ENCODE results near the gene SSBP2.

SSBP2 gene

DNA sequence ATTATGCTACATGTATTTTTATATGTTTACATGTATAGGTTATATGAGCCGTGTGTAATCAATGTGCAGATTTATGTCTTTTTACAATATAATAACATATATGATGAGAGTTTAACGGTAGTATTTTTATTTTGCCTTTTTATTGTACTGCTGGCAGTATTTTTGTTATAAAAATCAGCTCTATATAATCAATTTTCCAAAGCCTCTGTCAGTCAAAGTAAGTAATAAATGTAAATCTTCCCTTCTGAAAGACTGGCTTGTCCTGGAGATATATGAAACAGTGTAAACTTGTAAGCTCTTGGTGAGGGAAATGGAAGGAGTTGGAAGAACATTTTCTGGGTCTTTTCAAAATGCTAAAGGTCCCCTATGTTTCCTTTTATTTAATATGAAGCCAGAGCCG lies 173.8 kb downstream of the SSBP2 start:
- no peak for DNase-seq

DNA sequence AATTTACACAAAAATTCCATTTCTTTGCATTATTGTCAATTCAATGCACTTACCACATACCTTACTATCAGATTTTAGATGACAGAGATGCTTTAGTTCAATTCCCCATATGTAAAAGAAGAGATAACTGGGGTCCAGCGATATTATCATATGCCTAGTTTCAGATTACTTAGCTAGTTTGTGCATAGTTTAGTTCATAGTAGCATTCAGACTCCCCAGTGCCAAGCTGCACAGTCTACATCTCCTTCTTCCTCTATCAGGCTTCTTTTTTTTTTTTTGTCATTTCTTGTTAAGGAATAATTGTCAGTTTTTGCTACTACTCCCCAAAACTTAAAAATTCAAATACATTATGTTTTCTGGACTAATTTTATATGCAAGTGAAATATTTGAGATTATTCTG lies 175.0 kb downstream of the SSBP2 start:
- DNase-seq: no peak

DNA sequence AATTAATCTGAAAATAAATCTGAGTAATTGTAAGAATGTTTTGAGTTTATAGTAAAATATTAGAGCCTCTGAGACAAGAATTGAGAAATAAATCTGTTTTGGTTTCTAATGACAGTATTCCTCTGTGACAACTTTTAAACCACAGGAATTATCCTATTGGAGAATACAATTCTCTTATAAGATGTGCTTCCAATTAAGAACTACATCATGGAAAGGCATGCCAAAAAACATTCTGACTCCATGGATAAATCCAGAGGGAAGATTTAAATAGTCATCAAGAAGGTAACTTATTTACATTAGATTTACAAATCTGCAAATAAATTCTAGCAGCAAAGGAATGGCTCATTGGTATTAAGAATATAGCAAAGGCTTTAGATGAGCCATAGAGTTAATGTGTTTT lies 178.7 kb downstream of the SSBP2 start:
- no peak for DNase-seq

DNA sequence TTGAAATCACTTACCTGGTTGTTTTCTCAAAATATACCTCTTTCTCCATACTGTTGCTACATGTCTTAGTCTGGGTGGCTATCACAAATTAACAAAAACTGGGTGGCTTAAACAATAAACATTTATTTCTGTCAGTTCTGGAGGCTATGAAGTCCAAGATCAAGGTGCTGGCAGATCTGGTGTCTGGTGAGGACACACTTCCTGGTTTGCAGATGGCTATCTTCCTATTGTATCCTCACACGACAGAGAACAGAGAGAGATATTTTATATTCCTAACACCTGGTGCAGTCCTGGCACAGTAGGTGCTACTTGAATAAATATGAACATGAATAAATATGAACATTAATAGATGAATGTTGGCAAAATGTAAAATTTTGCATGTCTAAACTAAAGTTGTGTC lies 192.7 kb downstream of the SSBP2 start:
- no peak for DNase-seq

DNA sequence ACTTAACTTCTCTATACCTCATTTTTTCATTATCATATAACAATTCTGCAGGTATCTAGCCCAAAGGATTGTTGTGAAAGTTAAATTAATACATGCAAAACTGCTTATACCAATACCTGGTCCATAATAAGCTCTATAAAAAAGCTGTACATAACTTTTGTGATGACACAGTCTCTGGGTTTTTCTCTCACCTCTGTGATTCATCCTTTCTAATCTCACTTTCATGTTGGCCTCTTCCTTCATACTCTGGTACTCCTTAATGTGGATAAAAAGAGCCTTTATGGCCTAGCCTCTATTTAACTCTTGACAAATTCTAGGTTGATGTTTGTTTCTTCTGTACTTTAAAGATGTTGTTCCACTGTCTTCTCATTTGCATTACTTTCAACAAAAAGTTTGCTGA lies 194.1 kb downstream of the SSBP2 start:
- no peak for DNase-seq

DNA sequence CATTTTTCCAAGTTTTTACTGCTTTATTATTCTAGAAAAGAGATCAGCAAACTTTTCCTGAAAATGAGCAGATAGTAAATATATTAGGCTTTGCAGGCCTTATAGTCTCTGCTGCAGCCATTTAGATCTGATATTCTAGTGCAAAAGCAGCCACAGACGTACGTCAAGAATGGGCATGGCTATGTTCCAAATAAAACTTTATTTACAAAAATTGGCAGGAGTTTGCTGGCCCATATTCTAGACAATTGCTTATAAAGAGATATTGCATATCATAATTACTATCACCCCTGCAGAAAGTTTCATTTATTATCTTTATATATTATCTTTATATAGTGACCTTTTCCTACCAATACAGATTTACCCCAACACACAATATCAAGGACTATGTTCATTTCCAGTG lies 195.0 kb downstream of the SSBP2 start:
- DNase-seq: no peak

DNA sequence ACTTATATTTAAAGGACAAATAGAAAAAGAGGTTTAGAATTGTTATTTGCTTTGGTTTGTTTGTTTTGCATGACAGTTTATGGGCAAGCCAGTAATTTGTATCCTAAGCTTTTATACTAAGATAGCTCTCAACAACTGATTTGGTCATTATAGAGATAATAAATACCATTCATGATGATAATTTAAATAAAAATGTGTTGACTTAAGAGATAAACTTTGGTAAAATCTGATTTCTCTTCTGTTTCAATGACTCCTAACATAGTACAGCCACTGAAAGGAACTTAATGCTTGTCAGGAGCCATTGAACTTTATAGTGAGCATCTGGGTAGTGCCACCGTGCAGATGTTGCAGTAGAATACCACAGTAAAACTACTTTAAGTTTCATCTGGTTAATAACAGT lies 196.2 kb downstream of the SSBP2 start:
- DNase-seq: peak; percentile 28

DNA sequence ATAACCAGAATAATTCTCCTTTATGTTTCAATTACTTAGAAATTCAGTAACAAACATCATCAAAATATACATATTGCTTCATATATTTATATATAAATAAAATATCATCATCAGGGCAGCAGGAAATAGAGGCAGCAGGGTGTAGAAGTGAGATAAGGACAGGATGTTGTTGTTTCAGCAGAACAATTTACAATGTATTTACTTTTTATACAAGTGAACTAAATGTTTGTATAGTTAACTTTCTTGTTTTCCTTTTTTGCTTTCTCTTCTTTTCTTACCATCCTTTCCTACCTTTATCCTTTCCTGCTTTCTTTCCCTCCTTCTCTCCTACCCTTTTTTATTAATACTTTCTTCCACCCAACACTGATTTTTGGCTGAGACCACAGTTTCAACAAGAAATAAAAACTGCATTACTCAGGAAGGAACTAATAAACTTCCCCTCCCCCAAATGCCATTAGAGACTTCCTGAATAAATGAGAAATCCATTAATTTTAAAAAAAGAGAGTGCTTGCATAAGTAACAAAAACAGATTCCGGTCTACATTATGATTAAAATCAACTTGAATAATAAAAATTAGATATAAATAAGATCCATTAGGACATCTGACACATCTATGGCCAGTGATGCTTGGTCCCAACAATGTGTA lies 197.2 kb downstream of the SSBP2 start:
- DNase-seq: no peak

DNA sequence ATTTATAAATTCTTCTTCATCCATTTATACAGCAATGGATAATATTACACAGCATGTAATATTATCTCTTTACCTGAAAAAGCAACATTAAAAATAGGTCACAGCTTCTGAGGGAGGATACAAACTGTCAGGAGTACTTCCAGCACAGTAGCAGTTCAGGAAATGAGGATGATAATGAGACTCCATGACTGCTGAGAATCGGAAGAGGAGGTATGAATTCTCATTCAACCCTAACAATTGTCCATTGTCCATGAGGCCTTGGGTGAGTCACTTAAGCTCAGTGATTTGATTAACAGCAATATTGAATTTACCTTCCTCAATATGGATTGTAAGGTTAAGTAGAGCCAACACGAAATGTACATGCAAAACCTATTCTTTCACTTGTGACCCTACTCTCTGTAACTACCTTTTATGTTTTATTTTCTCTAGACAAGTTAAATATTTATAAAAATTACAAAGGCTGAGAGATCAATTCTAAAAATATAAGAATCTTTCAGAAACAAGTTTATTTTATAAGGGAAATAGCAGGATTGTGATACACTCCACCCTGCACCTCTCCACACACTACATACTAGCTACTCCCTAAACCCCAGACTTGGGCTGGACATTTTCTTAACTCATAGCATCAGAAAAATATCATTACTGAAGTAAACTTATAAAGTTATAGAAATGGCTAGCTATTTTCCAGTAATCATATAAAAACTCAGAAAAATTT lies 197.9 kb downstream of the SSBP2 start:
- DNase-seq: no peak

DNA sequence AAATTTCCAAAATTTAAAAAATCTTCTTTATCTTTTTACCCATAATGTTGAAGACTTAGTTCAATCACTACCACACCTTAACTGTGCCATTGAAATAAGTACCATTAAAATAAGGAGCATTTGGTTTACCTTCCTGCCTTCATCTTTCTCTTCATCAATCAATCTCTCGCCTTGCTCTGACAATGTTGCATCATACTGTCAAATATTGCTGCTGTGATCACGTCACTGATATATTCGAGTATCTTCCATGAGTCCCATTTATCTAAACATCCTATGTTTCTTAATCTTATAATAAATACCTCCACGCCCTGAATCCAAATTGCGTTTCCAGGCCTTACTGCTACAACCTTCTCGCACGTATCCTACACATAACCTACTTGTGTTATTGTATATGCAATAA lies 201.8 kb downstream of the SSBP2 start:
- DNase-seq: no peak

DNA sequence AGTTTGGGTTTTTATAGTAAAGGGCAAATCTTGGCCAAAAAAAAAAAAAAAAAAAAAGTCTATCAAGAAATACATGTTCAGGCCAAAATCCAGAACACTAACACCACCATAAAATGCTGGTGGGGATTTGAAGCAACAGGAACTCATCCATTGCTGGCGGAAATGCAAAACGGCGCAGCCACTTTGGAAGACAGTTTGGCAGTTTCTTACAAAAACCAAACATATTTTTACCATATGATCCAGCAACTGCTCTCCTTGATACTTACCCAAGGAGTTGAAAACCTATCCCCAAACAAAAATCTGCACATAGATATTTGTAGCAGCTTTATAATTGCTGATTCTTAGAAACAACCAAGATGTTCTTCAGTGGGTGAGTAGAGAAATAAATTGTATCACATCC lies 203.9 kb downstream of the SSBP2 start:
- DNase-seq: no peak

DNA sequence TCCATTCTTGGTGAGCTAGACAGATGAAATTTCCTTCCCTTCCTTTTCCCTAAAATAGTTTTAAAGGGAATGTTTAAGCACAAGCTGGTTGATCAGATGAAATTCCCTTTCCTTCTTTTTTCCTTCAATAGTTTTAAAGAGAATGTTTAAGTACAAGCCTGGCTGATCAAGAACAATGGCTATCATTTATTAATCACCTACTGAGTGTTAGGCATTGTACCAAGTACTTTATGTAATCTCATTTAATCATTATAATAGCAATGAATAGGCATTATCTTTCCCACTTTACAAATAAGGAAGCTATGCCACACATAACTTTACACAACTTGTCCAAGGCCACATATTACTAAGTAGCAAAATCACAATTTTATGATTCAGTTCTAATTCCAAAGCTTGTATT lies 205.0 kb downstream of the SSBP2 start:
- no peak for DNase-seq

DNA sequence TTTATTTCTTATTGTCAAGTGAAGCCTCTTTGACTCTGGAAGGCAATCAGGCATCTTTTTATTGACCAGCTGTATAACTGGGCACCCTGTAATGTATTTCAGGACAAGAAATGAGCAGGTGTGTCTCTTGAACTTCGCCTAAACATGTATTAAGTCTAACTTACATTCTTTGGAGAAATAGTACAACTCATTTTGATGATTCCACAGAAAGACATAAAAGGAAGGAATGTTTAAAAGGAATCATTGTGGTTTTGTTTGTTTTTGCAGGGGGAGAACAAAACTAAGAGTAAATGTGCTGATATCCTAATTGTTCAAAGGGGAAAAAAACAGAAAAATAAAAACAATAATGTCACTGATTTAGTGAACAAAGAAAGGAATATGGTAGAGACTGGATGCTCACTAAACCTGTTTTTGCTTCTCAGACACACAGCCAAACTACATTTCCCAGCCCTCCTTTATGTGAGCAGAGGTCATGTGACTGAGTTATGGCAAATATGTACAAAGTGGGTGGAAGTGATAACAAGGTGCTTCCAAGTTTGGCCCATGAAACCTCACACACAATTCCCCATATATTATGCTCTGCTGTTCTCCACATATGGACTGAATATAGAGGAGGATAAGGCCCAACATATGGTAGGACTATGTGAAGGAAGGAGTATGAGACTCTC lies 206.4 kb downstream of the SSBP2 start:
- no peak for DNase-seq

DNA sequence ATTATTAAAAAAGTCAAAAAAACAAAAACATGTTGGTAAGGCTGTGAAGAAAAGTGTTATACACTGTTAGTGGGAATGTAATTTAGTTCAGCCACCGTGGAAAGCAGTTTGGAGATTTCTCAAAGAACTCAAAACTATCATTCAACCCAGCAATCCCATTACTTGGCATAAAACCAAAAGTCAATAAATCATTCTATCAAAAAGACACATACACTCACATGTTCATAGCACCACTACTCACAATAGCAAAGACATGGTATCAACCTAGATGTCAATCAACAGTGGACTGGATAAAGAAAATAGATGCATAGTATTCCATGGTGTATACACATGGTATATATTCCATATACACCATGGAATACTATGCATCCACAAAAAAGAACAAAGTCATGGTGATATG lies 208.7 kb downstream of the SSBP2 start:
- no peak for DNase-seq

DNA sequence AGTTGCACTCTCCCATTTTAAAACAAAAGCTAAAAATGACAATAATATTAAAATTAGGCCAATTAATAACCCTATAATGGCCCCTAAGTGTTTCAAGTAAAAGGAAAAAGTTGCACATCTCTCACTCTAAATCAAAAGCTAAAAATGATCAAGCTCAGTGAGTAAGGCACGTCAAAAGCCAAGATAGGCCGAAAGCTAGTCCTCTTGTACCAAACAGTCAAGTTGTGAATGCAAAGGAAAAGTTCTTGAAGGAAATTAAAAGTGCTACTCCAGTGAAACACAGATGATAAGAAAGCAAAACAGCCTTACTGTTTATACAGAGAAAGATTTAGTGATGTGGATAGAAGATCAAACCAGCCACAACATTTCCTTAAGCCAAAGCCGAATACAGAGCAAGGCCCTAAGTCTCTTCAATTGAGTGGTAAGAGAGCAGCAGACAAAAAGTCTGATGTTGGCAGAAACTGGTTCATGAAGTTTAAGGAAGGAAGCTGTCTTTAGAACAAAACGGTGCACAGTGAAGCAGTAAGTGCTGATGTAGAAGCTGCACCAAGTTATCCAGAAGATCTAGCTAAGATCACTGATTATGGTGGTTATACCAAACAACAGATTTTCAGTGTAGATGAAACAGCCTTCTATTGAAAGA lies 212.9 kb downstream of the SSBP2 start:
- no peak for DNase-seq

DNA sequence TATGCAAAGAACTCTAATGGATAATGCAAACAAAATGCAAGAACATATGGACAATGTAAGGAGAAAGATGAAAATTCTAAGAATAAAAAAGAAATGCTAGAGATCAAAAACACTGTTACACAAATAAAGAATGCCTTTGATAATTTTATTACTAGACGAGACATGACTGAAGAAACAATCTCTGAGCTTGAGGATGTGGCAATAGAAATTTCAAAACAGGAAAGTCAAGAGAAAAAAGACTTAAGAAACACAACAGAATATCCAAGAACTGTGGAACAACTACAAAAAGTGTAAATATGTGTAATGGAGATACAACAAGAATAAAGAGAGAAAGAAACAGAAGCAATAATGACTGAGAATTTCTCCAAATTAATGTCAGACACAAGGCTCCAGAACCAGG lies 216.5 kb downstream of the SSBP2 start:
- no peak for DNase-seq

DNA sequence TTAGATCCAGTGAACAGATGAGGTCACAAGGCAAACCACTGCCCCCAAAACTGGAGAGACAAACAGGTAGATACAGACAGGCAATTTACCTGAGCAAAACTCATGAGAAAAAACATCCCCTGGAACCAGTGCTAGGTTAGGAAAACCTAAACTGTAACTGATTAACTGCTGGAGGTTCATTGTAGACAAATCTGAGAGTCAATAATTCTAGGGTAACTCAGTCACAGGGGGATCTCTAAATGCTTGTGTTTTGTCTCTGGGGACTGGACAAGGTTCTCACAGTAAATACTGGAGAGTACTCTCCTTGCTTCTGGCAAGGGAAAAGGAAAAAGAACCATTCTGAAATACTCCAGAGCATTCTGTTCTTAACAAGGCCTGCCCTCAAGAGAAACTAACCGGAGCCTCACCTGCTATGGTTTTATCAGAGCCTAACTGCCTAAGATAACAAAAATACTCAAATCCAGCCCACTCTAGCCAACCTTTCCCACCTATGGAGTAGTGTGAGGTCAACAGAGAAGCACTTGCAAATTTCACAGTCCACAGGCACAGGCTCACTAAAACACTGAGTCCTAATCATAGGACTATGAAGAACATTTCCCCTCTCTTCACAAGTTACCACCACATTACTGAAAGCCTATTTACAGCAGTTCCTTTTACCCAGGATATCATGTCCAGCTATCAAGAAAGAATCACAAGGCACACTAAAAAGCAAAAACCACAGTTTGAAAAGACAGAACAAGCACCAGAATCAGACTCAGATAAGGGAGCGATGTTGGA lies 217.1 kb downstream of the SSBP2 start:
- DNase-seq: no peak

DNA sequence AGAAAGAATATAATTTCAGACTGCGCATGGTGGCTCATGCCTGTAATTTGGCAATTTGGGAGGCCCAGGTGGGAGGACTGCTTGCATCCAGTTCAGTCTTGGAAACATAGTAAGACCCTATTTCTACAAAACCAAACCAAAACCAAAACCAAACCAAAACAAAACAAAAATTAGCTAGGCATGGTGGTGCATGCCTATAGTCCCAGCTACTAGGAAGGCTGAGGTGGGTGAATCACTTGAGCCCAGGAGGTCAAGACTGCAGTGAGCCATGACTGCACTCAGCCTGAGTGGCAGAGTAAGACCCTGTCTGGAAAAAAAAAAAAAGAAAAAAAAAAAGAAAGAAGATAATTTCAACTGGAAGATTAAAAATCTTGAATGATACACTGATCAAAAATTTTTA lies 220.0 kb downstream of the SSBP2 start:
- no peak for DNase-seq

DNA sequence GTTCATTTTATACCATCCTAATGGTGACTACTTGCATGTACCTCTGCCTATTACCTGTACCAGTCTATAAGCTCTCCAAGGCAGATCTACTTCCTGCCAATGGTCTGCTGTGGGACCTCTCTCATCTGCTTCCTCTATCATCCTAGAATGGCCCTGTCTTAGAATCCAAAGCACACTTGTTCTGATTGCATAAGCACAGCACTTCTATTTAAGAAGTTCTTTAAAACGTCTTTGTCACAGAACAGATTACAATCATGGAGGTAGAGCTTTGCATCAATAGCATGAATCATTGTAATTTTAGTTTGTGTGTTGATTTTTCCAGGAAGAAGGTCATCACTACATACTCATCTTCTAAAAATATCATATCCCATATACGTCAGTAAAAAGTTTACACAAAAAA lies 225.2 kb downstream of the SSBP2 start:
- DNase-seq: no peak

DNA sequence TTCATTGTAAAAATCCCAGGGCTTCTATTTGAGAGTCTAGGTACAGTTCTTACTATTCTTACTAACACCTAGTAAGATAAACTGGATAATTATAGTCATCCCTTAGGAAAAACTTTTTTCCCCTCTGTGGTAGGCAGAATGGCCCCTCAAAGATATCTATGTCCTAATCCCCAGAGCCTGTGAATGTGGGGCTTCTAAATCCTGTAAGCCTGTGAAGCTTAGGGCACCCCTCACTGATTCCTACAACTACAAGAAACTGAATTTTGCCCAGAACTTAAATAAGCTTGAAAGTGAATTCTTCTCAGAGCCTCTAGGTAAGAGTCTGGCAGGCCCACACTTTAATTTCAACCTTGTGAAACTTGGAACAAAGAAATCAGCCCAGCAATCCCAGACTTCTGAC lies 226.9 kb downstream of the SSBP2 start:
- DNase-seq: no peak

DNA sequence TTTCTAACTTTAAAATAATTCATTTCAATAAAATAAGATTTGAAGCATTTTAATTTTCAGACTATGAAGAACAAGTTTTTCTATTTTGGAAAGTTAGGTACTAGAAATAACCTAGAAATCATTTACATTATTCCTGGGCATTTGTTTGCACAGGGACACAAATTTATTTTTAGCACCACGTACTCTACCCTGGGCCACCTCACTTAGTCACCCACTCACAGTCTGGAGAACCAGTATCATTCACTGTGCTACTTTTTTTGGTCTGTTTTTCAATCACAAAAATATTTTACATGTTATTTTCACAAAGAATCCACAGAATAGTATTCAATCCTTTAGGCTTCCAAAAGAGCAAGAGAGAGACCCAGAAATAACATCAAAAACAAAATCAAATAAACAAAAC lies 228.3 kb downstream of the SSBP2 start:
- no peak for DNase-seq

DNA sequence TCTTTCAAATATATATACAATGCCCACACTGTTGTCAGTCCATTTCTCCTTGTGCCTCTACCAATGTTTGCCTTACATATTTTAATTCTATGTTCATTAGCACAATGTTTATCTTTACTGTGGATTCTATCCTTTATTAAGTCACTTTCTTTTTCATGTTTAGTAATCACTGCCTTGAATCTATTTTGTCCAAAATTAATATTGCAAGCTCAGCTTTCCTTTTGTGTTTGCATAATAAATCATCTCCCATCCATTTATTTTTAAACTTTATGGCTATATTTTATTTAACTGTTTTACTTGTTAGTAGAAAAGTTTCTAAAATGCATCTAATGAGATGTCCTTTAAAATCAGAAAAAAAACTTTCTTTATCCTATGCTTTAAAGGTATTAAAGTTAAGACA lies 230.1 kb downstream of the SSBP2 start:
- no peak for DNase-seq

DNA sequence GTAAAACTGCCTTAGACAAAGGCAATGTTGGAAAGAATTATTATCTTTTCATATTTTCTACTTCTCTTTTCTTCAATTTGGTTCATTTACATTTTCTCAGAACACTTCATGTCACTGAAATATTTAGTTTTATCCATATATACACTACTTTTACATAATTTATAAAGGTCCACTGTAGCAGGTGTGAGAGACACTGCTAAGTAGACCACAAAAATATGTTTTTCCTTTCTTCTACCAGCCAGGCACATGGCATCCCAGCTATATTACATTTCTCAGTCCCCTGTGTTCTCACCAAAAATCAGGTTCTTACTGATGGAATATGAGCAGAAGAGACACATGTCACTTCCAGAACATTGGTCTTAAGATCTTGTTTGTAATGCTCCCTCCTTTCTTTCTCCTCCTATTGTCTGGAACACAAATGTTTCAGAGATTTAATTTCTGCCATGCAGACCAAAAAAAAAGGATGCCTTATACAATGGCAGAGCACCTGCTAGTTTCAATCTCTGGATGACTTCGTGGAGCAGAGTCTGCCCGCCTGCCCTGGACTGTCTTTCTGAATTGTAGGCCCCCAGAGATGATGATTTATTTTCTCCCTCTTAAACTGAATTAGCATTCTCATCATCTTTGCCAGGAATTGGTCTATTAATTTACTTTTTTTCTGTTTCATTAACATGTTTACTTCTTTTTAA lies 231.5 kb downstream of the SSBP2 start:
- DNase-seq: no peak
